HG03442 (cell line): Measurements from ENCODE around the gene PARD3.
A peak's percentile ranks its signal among the peaks of the same experiment; 100 is the strongest.

Source experiments
- ATAC-seq: cut with Tn5 transposase; IDR thresholded peaks from one replicate; pipeline ENCODE4 v1.9.1; 2021; ENCODE audit warnings: mild to moderate bottlenecking, moderate library complexity; ENCODE audit not compliant: unreplicated experiment

The PARD3 gene

DNA sequence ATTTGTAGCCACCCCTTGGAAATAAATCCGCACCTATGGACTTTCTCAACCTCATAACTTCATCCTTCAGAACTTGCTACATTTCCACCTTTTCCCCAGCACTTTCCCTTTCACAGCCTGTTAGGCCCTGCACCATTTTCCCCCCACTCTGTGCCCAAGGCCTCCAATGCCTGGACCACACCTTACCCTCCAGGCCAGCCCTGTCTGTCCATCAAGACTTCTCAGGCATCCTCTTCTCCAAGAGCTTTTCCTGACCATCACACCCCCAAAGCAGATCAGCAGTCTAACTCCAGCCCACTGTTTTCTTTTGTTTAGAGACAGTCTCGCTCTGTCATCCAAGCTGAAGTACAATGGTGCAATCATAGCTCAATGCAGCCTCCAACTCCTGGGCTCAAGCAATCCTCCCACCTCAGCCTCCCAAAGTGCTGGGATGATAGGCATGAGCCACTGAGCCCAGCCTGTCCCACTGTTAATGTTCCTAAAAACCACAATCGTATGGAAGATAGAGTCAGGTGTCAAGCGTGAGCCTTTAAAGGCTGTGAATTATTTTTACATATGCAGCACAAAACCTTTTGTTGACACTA is 116.8 kb downstream of the PARD3 start:
- no peak for ATAC-seq

DNA sequence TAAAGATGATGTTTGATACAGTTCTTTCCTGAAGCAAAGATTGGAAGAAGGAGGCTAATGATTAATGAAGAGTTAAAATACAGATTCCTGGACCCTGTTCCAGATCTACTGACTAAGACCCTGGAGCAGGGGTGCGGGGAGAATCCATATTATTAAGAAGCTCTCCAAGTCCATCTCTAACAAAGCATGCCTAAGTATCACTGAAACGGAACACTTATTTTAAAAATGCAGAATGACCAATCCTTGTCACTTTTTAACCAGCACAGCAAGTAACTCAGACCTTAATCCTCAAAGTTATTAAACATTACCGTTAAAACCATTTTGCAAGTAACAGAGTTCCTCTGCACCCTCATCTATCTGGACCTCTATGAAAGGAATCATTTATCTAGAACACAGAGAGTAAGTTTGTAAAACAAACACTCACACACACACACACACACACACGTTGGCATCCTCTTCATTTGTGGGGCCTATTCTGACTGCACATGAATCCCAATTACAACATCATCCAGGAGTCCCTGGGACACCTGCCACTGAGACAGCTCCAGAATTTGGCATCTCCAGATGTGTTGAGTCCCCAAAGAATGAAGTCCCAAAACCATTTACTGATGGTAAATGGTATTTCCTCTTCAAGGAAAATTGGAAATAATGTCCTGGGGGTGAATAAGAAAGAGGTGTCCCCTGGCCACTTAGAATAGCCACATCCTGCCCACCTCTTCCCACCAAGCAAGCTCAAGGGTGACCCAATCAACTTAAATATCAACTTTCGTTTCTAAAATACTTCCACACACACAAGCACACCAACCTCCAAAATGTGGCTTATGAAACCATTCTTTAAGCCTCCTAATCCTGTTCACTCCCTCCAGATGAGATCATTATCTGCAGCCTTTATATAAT is 117.5 kb downstream of the PARD3 start:
- no peak for ATAC-seq

DNA sequence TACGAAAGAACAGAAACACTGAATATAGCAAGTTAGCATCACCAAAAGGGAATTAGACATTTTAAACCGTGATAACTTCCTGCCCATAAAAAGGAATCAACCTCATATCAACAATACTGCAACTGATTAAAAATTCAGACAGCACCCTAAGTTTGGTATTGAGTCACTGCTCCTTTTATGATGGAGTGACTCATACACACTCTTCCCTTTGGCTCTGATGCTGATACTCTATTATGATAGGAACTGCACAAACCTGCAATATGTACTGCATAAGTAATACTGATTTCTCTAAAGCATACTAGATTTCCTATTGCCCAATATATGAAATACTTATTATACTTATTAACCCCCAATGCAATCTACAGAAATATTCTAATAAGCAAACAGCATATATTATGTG is 118.7 kb downstream of the PARD3 start:
- ATAC-seq, result no peak

DNA sequence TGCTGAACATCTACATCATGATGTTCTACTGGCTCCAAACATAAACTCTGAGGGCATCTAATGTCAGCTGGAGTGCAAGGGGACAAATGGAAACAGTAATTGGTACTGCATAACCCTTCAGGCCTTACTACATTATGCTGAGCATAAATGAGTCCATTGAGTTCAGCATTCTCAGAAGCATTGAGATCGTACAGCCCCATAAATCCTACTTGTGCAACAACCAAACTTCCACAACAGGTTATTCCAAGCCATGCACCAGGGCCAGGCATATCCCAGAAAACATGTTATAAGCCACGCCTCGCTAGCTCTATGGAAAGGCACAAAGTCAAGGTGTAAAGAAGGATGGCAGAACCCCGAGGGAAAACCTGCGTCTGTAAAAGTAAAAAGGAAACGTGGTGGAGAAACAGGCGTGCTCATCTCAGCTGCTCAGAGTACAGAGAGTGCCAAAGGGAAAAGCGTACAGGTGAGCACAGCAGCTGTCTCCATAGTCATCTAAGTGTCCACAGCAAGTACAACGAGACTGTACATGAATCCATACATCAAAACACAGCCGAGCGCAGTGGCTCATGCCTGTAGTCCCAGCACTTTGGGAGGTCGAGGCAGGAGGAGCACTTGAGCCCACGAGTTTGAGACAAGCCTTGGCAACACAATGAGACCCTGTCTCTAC is 124.6 kb downstream of the PARD3 start:
- ATAC-seq, result no peak

DNA sequence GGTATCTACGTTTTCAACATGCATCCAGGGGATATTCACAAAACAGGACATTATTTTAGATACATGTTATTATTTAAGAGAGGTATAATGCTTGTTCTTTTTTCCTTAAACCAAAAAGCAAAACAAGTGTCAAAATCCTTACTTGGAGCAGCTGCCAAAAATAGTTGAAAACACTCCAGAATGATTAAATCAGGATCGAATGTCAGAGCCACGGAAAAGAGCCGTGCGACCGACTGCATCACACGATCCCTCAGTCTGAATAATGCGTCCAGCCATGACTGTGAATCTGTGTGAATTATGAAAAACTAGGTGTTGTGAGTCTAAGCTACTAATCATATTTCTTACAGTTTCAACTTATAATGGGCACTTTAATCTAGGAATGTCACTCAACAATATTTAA is 126.0 kb downstream of the PARD3 start:
- ATAC-seq, result no peak

DNA sequence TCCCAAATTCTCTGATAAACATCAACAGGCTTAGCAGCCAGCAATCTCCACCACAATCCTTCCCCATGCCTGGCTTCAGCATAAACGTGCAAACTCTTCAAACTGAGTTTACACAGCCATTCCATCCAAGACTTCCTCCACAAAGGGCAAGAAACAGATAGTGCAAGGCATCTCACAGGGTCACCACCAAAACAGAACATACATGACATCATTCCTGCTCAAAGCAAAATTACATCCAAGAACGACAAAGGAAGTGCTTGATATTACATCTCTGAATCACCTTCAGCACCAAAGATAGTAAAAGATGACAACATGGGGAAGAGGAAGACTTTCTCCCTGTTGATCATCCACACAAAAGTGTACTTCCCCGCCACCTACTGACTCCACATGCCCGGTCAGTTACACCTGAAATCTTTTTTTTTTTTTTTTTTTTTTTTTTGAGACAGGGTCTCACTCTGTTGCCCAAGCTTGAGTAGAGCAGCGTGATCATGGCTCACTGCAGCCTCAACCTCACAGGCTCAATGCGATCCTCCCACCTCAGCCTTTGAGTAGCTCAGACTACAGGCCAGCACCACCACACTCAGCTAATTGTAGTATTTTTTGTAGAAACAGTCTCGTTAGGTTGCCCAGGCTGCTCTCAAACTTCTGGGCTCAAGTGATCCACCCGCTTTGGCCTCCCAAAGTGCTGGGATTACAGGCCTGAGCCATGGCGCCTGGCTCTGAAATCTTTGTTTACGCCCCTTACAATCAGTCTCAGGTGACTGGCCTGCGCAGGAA is 127.5 kb downstream of the PARD3 start:
- no peak for ATAC-seq

DNA sequence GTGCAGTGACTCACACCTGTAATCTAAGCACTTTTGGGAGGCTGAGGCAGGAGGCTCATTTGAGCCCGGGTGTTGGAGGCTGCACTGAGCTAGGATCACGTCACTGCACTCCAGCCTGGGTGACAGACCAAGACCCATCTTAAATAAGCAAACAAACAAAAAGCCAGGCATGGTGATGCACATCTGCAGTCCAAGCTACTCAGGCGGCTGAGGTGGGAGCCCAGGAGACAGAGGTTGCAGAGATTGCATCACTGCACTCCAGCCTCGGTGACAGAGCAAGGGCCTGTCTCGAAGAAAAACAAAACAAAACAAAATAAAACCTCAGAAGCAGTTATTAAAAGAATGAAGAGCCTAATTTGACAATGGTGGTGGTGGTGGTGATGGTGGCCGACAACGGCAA is 132.5 kb downstream of the PARD3 start:
- ATAC-seq, result no peak

DNA sequence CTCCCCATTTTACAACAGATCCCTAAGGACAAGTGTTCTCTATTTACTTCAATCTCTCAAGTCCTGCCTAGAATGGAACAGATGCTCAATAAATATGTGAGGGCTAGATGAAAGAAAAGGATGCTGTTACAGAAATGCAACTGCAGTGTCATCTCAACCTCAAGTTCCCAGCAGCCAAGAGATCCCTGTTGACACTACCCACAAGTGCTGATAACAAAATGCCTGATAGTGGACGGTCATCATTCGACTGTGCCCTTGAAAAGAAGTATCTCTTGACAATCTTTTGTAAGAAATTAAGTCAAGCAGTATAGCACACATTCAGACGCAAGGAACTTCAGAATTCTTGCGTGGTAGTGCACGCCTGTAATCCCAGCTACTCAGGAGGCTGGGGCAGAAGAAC is 133.2 kb downstream of the PARD3 start:
- ATAC-seq, result no peak

DNA sequence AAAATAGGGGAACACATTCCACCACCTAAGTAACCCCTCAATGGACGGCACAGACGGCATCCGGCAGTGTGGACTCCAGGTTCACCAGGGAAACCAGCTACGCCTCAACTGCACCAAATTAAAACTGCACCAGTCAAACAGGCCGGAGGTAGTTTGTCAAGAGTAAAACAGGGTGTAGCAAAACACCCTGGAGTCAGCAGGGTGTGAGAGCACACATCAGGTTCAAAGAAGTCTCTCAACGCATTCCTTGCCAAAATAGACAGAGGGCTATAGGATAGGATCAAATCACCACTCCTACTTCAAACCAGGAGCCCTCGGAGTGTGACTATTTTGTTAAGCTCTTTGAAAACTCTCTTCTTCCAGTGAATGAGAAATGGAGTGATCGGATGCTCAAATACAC is 135.9 kb downstream of the PARD3 start:
- no peak for ATAC-seq

DNA sequence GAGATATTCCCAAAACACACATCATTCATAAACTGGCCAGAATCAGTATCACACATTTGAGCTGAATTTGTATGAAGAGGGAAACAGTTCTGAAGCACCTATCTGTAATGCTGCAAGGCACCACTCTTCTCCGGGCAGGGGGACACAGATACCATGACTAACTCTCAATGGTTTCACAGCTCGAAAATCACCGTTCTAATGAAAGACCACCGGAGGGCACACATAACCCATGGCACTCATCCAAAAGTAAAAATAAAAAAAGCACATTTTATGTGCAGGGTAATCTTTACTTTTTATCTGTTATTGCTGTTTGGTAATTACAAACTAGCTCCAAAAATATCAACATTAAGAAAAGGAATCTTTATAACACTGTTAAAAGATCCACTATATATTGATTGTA is 137.5 kb downstream of the PARD3 start:
- no peak for ATAC-seq

DNA sequence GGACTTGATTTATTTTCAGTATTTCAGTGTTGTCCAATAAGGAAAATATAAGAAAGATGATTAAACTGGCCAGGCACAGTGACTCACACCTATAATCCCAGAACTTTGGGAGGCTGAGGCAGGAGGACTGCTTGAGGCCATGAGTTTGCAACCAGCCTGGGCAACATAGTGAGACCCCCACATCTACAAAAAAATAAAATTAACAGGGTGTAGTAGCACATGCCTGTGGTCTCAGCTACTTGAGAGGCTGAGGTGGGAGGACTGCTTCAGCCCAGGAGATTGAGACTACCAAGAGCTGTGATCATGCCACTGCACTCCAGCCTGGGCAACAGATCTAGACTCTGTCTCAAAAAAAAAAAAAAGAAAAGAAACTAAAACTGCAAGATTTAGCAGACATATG is 138.0 kb downstream of the PARD3 start:
- no peak for ATAC-seq

DNA sequence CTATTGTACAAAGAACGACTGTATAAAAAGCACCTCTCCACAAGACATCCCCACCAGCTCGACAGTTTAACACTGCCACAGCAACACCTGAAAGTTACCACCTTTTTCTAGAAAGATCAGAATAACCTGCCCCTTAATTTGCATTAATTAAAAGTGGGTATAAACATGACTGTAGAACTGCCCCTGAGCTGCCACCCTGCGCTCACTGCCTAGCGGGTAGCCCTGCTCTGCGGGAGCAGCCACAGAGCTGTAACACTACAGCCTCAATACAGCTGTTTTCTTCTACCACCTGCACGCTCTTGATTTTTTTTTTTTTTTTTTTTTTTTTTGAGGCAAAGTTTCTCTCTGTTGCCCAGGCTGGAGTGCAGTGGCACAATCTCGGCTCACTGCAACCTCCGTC is 140.9 kb downstream of the PARD3 start:
- ATAC-seq, result no peak

DNA sequence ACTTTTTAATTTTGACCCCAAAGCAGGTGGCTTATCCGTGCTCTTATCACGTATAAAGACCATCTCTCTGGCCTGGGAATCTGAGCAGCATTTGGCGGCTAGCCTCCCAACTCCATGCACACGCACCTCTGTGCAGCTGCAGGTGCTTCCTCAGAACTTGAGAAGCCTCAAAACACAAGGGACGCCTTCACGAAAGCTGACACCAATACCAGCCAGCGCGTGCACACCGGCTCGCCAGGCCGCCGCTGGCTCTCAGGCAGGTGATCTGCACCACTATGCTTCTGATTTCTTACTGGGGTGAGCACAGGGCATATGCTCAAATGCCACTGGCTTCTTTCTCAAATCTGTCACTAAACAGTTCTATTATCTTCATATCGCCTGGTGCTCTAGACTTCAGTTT is 145.0 kb downstream of the PARD3 start:
- ATAC-seq, result no peak

DNA sequence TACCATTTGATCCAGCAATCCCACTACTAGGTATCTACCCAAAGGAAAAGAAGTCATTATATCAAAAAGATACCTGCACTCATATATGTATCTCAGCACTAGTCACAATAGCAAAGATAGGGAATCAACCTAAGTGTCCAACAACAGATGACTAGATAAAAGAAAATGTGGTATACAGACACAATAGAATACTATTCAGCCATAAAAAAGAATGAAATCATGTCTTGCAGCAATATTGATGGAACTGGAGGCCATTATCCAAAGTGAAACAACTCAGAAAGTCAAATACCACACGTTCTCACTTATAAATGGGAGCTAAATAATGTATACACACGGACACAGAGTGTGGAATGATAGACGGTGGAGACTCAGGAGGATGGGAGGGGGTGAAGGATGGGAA is 146.0 kb downstream of the PARD3 start:
- ATAC-seq, result no peak

DNA sequence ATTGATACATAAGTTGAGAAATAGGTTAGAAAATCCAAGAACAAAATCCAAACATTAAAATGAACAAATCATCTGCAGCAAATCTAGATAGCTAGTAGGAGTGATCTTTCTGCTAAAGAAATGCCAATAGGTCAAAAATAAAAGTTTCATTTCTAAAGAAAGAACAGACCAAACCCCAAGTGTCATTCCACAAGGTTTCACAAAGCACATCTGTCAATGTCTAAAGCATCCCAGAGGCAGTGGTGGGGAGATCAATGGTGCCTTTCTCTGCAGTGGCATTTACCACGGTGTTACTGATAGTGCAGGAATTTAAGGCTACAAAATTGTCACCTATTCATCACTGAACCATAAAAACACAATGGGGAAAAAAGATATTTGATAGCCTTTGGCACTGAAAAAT is 147.9 kb downstream of the PARD3 start:
- no peak for ATAC-seq

DNA sequence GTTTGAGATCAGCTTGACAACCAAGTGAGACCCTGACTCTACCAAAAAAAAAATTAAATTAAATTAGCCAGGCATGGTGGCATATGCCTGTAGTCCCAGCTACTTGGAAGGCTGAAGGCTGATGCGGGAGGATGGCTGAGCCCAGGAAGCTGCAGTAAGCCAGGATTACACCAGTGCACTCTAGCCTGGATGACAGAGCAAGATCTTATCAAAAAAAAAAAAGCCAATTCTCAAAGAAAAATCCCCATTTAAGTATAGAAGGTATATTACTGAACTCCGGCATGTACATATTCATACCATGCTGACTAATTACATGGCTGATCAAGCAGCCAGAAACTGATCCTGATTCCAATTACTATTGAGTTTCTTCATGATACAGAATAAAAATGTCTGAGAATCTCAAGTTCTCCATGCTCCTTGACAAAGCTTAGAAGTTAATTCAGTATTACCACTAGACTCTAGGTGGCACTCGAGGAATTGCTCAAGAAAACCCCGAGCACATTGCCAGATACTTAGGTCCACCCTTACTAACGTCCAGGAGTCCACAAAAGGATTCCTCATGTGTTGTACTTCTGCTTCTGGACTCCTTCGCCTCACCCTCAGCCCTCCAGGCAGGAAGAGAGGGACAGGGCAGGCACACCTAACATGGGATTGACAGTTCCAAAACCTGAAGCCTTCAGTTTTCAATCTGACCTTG is 148.9 kb downstream of the PARD3 start:
- peak; percentile 84 for ATAC-seq

DNA sequence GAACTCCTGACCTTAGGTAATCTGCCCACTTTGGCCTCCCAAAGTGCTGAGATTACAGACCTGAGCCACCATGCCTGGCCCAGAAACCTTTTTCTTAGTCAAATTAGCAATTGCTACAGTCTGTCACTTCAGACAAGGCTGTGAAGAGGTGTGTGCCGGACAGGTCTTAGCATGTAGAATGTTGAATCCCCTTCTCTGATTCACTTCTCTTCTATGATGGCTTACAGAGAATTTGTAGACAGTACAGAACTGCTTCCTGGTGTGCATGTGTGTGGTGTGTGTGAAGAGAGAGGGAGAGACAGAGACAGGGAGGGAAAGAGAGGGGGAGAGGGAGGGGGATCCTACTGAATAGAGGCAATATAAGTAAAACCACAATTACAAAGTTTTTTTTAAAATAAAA is 150.4 kb downstream of the PARD3 start:
- ATAC-seq, result no peak

DNA sequence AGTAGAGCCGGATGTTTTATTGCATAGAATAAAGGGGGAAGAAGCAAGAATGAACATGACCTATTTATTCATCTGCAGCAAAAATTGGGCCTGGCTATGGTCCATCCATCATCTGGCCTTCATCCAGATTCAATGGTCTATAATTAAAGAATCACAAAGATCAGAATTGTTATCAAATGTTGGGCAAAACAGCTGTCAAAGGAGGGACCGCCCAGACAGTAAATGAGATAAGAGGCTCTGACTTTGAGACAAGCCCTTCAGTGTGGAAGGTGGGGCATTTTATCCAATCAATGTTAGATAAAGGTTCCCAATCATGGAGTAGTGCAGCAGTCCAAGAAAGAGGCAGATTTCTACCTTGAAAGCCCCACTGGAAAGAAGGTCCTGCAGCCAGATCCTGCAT is 153.5 kb downstream of the PARD3 start:
- no peak for ATAC-seq

DNA sequence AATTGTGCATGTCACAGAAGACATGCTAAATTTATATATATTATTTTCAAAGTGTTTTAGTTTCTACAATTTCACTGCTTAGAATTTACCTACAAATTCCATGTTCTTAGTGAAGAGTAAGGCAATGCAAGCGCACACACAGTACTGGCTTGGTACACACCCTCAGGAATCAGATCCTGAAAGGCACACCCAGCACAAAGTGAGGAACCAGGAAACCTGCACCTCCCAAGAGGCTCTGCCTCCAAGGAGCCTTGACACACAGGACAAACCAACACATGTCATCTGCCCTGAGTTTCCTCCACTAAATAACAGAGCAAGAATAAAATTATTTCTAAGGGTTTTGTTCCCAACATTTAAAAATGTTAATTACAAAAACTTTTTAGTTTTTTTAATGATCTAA is 156.2 kb downstream of the PARD3 start:
- ATAC-seq, result no peak

DNA sequence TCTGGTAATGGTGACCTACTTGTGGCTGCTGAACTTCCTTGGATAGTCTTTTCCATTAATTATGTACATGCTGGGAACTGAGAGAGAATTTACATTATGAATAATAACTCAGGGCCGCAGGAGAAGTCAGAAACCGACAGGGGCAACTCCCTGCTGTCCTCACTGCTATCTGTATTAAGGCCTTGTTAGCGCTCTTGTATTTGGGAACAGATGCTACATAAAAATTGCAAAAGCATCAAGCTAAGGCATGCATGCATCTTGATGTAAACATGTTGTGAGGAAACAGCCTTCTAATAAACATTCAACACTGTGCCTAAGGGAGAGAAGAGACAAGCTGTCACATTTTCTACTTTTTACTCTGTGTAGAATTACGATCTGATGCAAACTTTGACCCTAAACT is 158.4 kb downstream of the PARD3 start:
- no peak for ATAC-seq
